ENCODE data around the gene FXYD5.
A peak's percentile ranks its signal among the peaks of the same experiment; 100 is the strongest.
"Not testable (repeated sequence)": the region's sequence is repeated elsewhere in the genome, so short reads cannot be mapped to it uniquely, and the experiment has no call there.

Gene FXYD5

GRCh38 chr19:35151273-35152065, 3.1 kb upstream of the FXYD5 start:
- Histone ChIP-seq H3K9me2 (ENCODE audit: low read depth, low read length) (no peaks in the 10 kb centered on the region), H3F3A (ENCODE audit: insufficient read depth, low read length) (no peaks in the 10 kb centered on the region), H3K4me3 (ENCODE audit: low read depth, low read length, poor library complexity, severe bottlenecking) (no peak overlapping the region), H3K9me3 (ENCODE audit: low read length) (no peaks in the 10 kb centered on the region), H4K20me1 (ENCODE audit: insufficient read depth, low read length) (no peaks in the 10 kb centered on the region), H3K27ac (ENCODE audit: low read depth, low read length, poor library complexity, severe bottlenecking) (no peak overlapping the region), H3K27me3 (ENCODE audit: insufficient read depth, low read length) (no peaks in the 10 kb centered on the region), H3K9ac (ENCODE audit: low read length) (no peak overlapping the region), H3K36me3 (ENCODE audit: insufficient read depth, low read length) (peaks cover 4% of the 10 kb centered on the region; the same call in 1 of the 2 replicates), H3K4me1 (ENCODE audit: insufficient read depth, low read length, severe bottlenecking) (peaks cover 19% of the 10 kb centered on the region), H2AFZ (ENCODE audit: low read length) (no peak overlapping the region), H3K79me2 (ENCODE audit: insufficient read depth, low read length) (no peaks in the 10 kb centered on the region), H3K4me2 (ENCODE audit: low read length) (no peak overlapping the region)
- TF ChIP-seq EZH2 (IDR thresholded peaks at IDR 0.05; ENCODE audit: borderline replicate concordance, low read length), result no peak
- TF ChIP-seq CTCF (IDR thresholded peaks at IDR 0.05; ENCODE audit: low read length), result no peak

DNA sequence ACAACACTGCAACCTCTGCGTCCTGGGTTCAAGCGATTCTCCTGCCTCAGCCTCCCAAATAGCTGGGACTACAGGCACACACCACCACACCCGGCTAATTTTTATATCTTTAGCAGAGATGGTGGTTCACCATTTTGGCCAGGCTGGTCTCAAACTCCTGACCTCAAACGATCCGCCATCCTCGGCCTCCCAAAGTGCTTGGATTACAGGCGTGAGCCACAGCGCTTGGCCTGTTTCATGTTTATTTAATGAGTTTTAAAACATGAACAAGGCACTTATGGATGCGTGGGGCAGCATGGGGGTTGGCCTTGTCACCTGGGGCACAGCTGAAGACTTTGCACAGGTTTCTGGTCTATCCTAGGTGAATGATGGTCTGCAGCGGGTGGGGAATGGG, 1.4 kb upstream of the FXYD5 start:
- not testable (repeated sequence) for H3K27ac ChIP-seq (ENCODE audit: low read depth, low read length, poor library complexity, severe bottlenecking); H3K9ac ChIP-seq (ENCODE audit: low read length); H3K9me2 ChIP-seq (ENCODE audit: low read depth, low read length); H3K27me3 ChIP-seq (ENCODE audit: insufficient read depth, low read length); H3K79me2 ChIP-seq (ENCODE audit: insufficient read depth, low read length); H2AFZ ChIP-seq (ENCODE audit: low read length); H3K4me2 ChIP-seq (ENCODE audit: low read length); H4K20me1 ChIP-seq (ENCODE audit: insufficient read depth, low read length); H3K9me3 ChIP-seq (ENCODE audit: low read length); H3F3A ChIP-seq (ENCODE audit: insufficient read depth, low read length); H3K4me3 ChIP-seq (ENCODE audit: low read depth, low read length, poor library complexity, severe bottlenecking)
- peaks cover 20% of the 10 kb centered on the region for H3K36me3 ChIP-seq (ENCODE audit: insufficient read depth, low read length)
- peaks cover 23% of the 10 kb centered on the region for H3K4me1 ChIP-seq (ENCODE audit: insufficient read depth, low read length, severe bottlenecking)

- Histone ChIP-seq H3K4me3 (ENCODE audit: low read depth, low read length, poor library complexity, severe bottlenecking) (peak overlapping the region; percentile 68), H3K4me1 (ENCODE audit: insufficient read depth, low read length, severe bottlenecking) (peaks cover 23% of the 10 kb centered on the region), H2AFZ (ENCODE audit: low read length) (no peak overlapping the region), H3K9me2 (ENCODE audit: low read depth, low read length) (no peaks in the 10 kb centered on the region), H3K9ac (ENCODE audit: low read length) (peak overlapping the region; percentile 72), H4K20me1 (ENCODE audit: insufficient read depth, low read length) (no peaks in the 10 kb centered on the region), H3F3A (ENCODE audit: insufficient read depth, low read length) (no peaks in the 10 kb centered on the region), H3K27me3 (ENCODE audit: insufficient read depth, low read length) (no peaks in the 10 kb centered on the region), H3K36me3 (ENCODE audit: insufficient read depth, low read length) (peaks cover 28% of the 10 kb centered on the region), H3K9me3 (ENCODE audit: low read length) (no peaks in the 10 kb centered on the region), H3K4me2 (ENCODE audit: low read length) (peak overlapping the region; percentile 77), H3K27ac (ENCODE audit: low read depth, low read length, poor library complexity, severe bottlenecking) (no peak overlapping the region), H3K79me2 (ENCODE audit: insufficient read depth, low read length) (no peaks in the 10 kb centered on the region)
- peak; percentile 54 for TF ChIP-seq CTCF (IDR thresholded peaks at IDR 0.05; ENCODE audit: low read length)
- TF ChIP-seq EZH2 (IDR thresholded peaks at IDR 0.05; ENCODE audit: borderline replicate concordance, low read length), result no peak
Observed at GRCh38 chr19:35153701-35154524, 622 bp upstream of the FXYD5 start.

Measured in OCI-LY1 (cell line).